PC-9 (cell line): ENCODE results near the gene TMEM214.

ENCODE experiments used
- CTCF ChIP-seq: fragments of 200-600 bp; sonication (generic); conservative IDR thresholded peaks from 2 replicates; pipeline ENCODE4 v1.6.1; 2017; ENCODE audit warnings: mixed run types, antibody characterized with exemption, mild to moderate bottlenecking, moderate library complexity
- EZH2 ChIP-seq: fragments of 200-600 bp; sonication (generic); IDR thresholded peaks from 2 replicates; pipeline ENCODE4 v1.8.0; 2017; ENCODE audit warnings: antibody characterized with exemption, low read depth

- no peak for TF ChIP-seq CTCF
- TF ChIP-seq EZH2 = no peak
Observed at GRCh38 chr2:27039871-27040270, 7.1 kb downstream of the TMEM214 start.
